GM12874 (cell line): ENCODE data around the gene TAGLN3.

ENCODE experiments used
- TF ChIP-seq, protein P1 (sequence below): IDR thresholded peaks from 2 replicates; pipeline ENCODE4 v1.5.1; 2011; ENCODE audit warnings: low read depth, mild to moderate bottlenecking, control low read depth, low read length, moderate library complexity; ENCODE audit not compliant: insufficient read depth

Gene TAGLN3

DNA sequence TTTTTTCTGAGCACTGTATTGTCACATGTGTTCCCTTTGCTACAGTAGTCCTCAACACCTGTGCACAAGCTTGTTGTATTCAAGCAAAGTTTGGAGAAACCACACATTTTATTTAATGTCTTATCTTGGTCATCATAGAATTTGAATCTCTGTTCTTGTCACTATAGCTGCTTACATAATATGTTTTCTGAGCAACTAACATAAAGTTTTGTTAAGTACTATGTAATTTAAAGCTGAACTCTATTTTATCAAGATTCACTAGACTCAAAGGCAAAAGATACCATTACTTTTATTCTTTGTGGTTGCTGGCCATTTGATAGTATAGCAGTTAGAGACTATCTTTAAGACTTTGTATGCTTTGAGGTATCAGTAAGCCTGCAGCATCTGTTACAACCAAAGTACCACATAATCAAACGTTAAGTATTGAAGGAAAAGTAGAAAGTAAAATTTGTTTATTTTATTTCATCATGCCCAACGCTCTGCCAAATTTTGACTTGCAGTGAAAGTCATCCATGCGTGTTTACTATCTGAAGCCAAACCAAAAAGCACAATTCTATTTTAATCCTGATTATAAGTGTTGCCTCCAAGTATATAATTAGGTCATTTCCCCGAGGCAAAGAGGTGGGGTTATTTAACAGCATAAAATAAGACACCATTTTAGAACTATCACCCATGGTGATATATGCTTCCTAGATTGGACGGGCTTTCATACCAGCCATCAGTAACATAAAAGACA is 30.2 kb upstream of the TAGLN3 start:
- TF ChIP-seq, protein P1, sequence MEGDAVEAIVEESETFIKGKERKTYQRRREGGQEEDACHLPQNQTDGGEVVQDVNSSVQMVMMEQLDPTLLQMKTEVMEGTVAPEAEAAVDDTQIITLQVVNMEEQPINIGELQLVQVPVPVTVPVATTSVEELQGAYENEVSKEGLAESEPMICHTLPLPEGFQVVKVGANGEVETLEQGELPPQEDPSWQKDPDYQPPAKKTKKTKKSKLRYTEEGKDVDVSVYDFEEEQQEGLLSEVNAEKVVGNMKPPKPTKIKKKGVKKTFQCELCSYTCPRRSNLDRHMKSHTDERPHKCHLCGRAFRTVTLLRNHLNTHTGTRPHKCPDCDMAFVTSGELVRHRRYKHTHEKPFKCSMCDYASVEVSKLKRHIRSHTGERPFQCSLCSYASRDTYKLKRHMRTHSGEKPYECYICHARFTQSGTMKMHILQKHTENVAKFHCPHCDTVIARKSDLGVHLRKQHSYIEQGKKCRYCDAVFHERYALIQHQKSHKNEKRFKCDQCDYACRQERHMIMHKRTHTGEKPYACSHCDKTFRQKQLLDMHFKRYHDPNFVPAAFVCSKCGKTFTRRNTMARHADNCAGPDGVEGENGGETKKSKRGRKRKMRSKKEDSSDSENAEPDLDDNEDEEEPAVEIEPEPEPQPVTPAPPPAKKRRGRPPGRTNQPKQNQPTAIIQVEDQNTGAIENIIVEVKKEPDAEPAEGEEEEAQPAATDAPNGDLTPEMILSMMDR: no peak

DNA sequence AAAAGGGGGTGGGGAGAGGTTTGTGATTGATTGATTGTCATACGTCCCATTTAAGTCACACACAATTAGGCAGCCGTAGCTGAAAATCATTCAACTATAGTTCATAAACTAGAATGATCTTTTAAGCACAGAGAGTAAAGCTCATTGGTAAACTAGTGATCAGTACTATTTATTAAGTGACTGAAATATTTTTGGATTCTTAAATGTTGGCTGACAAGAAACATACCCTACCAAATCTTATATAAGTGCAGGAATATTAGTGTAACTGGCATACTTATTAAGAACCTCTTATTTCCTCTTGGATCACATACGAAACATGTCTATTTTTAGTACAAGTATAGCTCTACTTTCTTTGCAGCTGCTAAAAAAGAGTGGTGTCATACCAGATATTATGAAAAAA is 28.3 kb upstream of the TAGLN3 start:
- TF ChIP-seq, protein P1: no peak

DNA sequence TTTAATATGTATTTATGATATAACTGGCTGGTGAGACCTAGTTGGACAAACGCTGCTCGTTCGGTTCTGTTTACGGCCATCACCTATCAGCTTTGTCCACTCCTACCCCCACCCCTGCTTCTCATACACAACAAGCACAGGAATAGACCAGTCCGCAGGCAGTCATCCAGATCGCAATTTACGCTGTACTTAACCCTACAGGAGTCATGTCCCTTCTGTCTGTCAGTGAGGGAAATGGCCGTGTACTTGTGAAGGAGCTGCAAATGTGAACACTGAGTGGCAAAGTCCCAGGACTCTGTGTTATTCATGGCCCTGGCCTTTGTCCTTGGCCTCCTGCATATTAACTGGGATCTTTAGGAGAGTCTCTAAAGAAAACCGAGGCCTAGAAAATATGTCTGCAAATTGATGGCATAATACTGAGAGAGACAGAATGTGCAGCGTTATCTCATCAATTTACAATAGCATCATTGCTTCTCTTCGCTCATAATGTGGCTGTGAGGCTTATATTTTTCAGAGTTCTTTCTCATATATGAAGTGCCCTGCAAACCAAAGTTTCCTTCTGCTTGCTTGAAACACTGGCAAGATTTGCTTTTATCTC is 27.1 kb upstream of the TAGLN3 start:
- TF ChIP-seq, protein P1: no peak

DNA sequence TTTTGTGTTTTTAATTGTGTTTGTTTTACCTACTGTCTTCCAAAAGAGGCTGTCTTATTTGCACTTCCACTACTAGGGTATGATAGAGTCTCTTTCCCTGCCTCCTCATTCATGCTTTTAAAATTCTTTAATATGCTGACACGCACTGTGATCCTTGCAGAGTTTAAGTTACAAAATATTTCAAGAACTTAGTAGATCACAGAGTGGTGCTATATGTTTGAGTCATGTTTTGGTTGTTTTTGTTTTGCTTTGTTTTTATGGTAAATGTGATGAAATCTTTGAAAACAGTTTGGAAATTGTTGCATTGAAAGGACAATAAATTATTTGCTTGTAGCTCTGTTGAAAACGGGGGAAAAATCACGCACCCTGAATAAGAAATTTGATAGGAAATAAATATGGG is 25.8 kb upstream of the TAGLN3 start:
- TF ChIP-seq, protein P1: no peak

DNA sequence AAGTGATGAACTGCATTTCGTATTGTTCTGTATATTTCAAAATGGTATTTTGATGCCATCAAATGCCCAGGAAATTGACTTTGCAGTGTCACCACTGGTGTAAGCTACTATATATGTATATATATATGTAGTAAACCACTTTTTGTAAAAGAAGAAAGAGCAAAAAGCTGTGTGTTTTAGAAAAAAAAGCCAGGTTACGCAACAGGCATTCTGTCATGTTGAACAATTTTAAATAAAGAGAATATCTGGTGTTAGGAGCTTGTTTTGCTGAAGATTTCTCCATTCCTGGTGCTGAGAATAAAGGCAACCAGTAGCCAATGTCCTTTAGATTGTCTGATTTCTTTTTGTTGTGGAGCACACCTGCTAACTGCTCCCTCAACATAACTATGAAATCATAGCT is 23.6 kb upstream of the TAGLN3 start:
- TF ChIP-seq, protein P1: no peak

DNA sequence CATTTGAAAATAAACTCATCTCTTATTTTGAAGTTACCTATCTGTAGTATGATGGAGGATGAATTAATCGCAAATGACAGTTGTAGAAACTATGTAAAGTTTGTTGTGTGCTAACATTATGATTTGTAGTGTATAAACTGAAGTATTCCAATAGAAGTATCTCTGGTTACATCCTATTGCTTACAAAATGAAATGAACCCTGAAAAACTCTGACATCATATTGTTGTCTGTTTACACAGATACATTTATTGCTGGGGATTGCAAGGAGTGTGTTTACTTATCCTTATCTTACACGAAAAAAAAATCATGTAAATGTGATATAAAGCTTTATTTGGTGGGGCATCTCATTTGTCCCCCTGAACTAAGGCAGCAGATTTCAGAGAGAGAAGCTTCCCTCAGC is 22.5 kb upstream of the TAGLN3 start:
- TF ChIP-seq, protein P1: no peak

DNA sequence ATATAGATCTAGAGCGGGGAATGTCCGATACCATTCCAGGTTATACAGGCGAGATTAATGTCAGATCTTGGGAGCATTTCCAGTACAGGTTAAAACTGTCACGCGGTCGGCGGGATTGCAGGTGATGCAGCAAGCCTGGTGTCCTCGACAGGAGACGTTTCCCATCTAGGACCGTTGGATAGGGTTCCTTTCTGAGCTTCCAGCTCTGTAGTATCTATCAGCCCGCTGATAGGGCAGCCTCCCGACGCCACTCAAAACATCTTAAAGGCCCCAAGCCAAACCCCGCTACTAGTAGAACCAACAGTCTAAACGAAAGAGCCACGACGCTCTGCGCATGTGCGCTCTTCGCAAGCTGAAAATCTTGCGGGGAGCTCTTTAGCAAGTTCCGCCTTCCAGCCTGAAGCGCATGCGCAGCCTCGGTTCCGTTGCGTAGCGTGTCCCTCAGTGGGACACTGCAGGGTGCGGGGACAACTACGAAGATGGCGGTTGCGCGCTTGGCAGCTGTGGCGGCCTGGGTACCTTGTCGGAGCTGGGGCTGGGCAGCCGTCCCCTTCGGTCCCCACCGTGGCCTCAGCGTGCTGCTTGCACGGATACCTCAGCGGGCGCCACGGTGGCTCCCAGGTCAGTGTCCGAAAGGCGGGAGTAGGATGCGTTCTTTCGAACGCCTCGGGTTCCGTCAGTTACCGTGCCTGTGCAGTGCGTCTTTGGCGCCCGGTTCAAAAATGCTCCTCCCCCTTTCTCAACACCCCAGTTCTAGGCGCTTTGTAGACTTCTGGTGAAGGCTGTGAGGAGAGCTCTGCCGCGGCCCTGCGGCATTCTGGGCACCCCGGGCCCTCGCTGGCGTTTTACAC is 19.9 kb upstream of the TAGLN3 start, which contains the start of gene ABHD10:
Gene ABHD10 (plus strand): TSS at position 444 of the 851 bp plus-strand sequence. CDS start 36 bp downstream, at position 480.
- TF ChIP-seq, protein P1: no peak
